Kasumi-1 (cell line): Measurements from ENCODE around the gene DDX24.

Experiments used
- DNase-seq, 2 experiments: peaks; one replicate each; lab custom pipeline; 2025; lab: John Stamatoyannopoulos, UW

The DDX24 gene

DNA sequence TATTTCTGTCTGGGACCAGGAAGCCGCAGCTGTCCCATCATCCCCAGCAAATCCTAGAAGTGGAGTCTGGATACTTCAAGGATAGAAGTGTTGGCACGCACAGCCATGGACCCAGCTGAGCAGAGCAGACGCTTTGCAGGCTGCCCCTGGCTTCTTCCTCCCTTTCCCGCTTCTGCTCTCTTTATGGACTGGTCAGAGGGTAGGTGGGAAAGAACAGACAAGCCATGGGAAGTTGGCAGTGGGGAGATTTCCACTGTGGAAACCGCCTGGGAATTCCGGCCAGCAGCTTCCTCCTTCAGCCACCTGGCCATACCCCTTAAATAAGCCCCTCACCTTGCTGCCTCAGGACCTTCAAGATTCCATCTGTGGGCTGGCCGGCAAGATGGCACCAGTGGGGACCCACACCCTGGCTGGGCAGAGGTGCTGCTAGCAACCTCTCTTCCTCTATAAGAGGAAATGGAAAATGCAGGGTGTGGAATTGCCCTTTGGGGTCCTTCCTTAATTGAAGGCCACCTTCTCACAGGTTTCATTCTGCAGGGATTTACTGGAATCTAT is 34.2 kb downstream of the DDX24 start:
- no peak for DNase-seq

DNA sequence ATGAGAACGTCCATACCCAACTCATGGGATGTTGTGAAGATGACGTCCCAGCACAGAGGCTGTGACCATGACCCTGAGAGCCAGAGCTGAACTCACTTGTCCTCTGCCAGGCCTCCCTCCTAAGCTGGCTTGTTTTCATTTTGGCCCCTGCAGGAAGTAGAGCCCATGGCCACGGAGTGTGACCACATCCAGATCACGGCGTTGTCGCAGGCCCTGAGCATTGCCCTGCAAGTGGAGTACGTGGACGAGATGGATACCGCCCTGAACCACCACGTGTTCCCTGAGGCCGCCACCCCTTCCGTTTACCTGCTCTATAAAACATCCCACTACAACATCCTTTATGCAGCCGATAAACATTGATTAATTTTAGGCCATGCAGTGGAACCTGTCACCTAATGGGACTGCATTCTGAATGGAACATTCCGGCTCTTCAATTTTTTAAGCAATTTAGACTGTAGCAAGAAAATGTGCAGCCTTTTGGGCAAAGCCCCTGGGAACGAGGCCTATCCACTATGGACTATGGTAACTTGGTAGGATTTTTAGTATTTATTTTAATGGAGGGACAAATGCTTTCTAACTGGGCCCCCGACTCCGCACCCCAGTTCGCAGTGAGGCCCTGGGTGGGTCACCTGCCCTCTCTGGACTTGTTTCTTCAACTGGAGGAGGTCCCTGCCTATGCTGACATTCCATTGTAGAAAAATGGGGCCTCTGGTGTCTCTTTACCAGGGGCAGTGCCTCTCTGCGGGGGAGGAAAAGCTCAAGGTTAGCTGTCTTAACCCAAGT is 35.2 kb downstream of the DDX24 start:
- no peak for DNase-seq

GRCh38 chr14:94045101-94045500 is 35.9 kb downstream of the DDX24 start:
- no peak for DNase-seq

DNA sequence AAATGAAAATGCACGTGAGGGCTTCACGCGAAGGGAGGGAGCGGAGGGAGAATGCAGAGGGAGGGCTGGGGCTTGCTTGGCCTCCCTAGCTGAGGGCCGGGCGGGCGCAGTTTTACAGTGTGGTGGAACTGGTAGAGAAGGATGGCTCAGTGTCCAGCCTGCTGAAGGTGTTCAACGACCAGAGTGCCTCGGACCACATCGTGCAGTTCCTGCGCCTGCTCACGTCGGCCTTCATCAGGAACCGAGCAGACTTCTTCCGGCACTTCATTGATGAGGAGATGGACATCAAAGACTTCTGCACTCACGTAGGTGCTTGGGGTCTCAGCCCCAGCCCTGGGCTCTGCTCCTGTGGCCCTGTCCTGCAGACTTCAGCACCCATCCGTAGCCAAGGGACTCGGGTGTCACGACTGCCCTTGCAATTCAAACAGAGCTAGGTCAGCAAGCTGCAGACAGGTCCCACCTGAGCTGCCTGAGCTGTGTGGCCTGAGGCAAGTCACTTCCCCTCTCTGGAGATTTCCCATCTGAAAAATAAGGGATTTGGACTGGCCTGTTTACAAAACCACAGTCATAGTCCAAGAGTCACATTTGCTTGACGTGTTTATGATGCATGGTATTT is 36.4 kb downstream of the DDX24 start:
- DNase-seq: no peak

GRCh38 chr14:94043756-94044475 is 37.1 kb downstream of the DDX24 start:
- DNase-seq: no peak

- no peak for DNase-seq
These were observed 37.8 kb downstream of the DDX24 start for GRCh38 chr14:94043111-94043755.

GRCh38 chr14:94042433-94043091 is 38.4 kb downstream of the DDX24 start:
- no peak for DNase-seq

- no peak for DNase-seq
These were observed 39.3 kb downstream of the DDX24 start for GRCh38 chr14:94041551-94042346.

GRCh38 chr14:94040796-94041195 is 40.2 kb downstream of the DDX24 start:
- DNase-seq: no peak

GRCh38 chr14:94040247-94040646 is 40.8 kb downstream of the DDX24 start:
- DNase-seq: no peak

GRCh38 chr14:94038921-94039629 is 41.9 kb downstream of the DDX24 start:
- DNase-seq: no peak

- no peak for DNase-seq
These were observed 42.5 kb downstream of the DDX24 start for GRCh38 chr14:94038510-94038909.

DNA sequence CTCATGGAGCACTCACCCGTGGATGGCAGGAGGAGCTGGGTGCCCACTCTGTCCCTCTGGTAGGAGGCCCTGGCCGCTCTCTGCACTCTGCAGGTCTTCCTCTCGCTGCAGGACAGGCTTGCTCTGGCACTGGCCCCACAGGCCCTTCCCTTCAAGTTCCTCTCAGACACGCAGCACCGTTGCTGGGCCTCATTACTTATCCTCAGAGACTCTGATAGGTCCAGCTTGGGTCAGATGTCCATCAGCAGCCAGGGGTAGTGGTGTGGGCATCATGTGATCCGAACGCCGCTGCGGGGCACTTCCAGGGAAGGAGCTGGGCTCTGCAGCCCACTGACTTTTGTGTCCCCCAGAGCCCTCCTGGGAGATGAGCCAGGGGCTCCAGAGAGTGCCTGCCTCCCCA is 43.0 kb downstream of the DDX24 start:
- no peak for DNase-seq

GRCh38 chr14:94036313-94037167 is 44.5 kb downstream of the DDX24 start:
- peak; percentile 73 to 80 for DNase-seq

DNA sequence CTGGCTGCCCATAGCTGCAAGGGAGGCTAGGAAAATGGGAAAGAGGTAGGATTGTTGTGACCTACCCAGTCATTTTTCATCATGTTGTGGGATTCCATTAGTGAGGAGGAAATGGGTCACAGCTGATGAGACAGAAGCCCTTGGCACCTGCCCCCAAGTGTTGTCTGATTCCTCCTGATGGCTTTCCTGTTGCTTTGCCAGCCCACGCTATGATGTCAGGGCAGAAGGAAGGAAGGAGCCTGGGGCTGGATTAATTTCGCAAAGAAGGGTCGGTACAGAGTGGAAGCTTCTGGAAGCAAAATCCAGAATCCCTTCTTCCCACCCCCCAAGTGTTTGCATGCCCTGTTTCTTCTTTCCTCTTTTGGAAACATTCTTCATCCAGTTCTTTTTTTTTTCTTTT is 46.1 kb downstream of the DDX24 start:
- DNase-seq: no peak

DNA sequence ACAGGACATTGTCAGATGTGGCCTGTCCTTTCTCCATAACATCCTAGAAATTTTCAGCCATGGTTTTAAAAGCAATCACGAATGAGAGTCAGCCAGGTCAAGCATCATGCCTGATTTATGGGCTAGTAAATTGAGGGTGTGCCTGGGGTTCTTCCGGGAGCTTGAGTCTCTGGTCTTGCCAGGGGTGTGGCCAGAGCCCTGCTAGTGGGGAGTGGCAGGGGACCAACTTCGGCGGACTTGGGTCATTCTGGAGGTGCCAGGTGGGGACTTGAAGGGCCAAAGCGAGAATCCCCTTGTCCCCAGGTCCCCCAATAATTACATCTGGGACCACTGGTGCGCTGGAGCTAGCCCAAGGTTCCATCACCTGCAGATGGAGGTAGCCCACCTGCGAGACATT is 49.1 kb downstream of the DDX24 start:
- DNase-seq: no peak

GRCh38 chr14:94031161-94031882 is 49.7 kb downstream of the DDX24 start:
- no peak for DNase-seq

- DNase-seq: no peak
These were observed 50.4 kb downstream of the DDX24 start for GRCh38 chr14:94030571-94030970.
